Stimulated activated CD8-positive, alpha-beta memory T cell treated with anti-CD3 and anti-CD28 coated beads, Interleukin-15, amount 100 ng/mL, for 1 hour (primary cell): ENCODE data around the gene HORMAD2.
A peak's percentile ranks its signal among the peaks of the same experiment; 100 is the strongest.
"Not testable (repeated sequence)": the region's sequence is repeated elsewhere in the genome, so short reads cannot be mapped to it uniquely, and the experiment has no call there.

Experiments used
- DNase-seq: peaks from one replicate; pipeline ENCODE4 v3.0.0-alpha.2; 2020; ENCODE audit warnings: low read depth

HORMAD2 gene

DNA sequence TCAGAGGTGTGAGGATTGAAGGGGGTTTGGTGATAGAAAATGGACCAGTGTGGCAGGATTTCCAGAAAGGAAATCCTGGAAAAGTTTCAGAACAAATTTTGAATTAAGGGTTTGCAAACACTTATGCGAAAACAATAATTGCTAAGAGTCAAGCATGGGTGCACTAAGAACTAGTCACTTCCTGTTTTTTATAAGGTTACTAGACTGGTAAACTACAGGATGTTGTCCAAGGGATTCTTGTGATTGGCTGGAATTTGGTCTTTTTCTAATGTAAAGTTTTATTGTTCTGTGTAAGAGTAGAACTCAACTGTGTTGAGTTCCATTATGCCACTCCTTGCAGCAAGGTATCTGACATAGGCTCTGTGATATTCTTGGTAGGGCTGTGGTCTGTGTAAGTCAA is 112.2 kb downstream of the HORMAD2 start:
- DNase-seq: no peak

DNA sequence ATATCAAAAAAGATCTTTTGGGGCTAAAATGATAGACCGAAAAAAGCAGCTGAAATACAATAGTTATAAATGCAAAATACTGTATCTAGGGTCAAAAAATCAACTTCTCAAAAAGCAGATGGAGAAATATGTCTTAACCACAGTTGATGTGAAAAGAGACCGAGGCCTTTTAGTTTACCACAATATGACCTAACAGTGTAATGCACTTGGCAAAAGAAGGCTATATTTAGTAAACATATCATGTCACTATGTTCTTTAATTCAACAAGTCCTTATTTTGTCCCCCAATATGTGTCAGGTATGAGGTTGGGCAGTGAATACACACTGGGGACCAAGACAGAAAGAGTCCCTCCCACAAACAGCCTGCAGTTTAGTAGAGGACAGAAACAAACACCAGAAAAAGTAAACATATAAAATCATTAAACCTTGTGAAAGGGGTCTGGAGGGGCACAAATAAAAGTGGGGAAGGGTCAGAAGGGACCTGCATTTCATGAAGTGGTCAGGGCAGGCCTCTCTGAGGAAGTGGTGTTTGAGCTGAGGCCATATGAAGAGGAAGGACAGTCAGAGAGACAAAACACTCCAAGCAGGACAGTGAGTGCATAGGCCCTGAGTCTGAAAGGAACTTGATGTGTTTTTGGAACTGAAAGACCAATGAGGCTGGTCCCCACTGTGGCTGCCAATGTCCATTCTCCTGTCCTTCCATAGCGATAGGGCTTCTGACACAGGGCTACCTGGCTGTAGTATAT is 112.9 kb downstream of the HORMAD2 start:
- no peak for DNase-seq

DNA sequence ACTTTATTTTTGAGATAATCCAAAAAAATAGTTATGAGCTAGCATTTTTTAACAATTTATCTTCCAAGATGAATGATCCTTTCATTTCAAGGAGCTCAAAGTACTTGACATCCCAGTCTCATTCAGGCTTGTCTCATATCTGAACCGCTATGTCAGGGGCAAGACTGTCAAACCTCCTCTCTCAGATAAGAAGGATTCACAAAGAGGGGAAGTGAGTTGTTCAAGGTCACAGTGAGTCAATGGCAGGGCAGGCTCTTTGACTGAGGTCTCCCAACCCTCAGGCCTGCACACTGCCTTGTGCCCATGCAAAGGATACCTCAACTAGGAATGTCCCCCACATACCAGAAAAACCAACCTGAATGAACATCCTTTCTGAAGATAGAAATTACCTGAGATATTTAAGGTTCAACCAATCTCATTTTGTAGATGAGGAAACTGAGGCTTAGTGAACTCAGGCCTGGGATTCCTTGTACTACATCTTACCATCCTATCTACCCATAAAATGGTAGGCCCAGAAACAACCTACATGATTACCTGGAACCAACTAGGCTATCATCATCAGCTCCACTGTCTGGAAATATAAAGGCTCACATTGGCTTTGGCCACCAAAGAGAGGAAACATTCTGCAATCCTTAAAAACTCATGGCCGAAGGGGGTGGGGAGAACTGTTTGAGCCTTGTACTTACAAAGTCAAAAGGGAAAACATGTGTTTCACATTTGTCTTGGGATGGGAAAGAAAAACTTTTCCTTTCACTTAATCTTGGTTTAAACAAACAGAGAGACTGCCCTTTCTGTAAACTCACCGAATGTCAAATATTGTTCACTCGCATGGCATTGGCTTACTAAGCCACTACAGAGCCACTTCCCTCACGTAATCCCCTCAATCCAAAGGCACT is 115.2 kb downstream of the HORMAD2 start:
- DNase-seq: no peak

DNA sequence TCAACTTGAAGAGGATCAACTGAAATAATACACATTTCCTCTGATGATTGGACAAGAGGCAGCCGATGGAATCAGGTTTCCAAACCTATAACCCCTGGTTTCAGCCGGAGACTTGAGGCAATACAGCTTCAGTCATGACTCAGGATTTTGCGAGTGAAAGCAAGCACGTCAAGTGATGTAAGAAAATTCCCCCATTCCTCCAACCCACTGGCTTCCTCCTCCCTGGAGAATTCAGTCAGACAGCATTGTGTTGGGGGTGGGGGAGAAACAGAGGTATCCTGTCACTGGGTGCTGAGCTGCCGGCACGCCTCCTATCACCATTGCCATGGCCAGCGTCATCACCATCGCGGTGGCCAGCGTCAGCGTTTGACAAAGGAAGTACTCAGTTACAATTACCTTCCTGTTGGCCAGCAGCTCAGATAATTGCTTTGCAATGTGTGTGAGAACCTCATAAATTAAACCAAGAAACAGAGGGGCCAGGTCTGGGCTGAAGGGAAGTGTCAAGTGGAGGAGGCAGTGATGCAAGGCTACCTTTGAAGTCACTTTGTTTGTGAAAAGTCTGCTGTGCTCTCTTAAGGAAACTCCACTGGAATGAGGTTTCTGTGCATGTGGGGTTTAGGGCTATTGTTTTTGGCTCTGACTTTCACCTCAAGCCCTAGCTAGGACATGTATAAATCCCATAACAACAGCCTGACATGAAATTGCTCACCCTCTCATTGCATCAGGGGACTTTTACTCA is 116.0 kb downstream of the HORMAD2 start:
- DNase-seq: peak; percentile 4

DNA sequence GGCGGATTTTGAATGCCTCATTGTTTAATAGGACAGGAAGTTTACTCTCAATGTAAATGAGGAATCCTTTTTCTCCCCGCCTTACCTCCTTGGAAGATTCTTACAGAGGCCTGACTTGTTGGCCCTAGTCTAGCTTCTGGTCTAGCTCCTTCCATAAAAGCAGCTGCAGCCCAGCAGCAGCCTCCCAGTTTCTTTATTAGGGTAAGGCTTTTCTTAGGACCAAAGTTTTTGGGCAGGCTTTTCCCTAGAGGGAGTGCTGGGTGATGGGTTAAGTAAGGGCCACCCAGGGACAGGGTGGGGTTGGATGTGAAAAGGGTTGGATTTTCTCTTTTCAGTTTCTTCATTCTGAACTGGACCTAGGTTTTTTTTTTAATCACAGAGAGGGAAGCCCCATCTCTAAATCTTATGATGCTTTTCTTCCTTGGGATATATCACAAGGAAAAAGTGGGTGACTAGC is 116.6 kb downstream of the HORMAD2 start:
- DNase-seq: no peak

DNA sequence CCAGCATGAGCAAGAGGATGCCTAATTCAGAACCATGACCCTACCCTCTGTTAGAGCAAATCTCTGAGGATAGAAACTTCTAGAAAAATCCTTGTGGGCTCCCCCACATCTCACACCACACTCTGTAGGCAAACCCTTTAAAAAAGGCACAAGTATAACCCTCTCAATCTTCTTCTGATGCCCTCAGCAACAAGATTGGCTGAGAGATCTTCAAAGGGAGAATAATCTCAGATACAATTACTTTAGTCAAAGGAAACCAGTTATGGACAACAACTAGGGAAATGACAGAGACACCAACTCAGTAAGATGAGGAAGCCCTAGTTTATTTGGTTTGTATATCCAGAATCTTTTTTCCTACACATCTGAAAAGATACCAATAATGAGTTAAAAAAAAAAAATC is 117.1 kb downstream of the HORMAD2 start:
- no peak for DNase-seq

DNA sequence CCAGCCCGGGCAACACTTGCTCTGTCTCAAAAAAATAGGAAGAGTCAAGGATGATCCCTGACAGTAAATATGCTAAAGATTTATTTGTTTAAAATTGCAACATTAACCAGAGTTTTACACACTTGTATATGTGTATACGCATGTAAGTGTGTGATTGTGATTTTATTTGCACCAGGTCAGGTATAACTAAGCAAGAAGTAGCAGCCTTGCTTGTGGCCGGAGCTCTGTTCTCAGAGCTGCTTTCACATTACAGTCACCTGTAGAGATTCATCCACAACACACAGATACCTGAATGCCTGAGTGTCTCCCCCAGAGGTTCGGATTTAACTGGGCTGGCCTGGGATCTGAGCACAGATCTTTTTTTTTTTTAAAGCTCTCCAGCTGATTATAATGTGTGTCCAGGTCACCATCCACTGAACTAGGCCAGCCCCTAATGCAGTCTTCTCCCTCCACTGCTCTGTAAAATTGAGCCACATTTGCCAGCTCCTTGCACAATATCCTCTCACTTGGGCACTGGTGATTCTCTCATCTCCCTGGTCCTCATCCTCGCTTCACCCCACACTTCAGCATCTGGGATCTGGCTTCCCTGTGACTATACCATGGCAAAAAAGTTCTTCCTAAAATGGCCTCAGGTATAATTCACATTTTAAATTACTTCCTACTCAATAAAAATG is 118.0 kb downstream of the HORMAD2 start:
- no peak for DNase-seq

DNA sequence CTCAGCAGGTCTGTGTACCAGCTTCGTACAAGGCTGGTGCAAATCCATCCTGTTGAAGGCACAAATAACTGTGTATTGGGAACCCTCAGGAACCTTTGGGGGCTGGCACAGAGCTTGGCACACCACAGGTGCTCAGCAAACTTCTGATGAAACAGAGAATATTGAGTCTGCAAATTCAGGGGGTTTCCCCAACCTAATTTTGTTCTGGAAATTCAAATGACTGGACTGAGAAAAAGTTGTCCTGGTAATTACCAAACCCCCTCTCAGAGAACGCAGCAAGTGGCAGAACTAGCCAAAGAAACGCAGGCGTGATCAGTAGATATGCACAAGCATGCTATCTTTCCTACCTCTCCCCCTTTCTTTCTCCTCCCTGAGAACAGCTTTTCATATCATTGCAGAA is 118.7 kb downstream of the HORMAD2 start:
- DNase-seq: no peak

DNA sequence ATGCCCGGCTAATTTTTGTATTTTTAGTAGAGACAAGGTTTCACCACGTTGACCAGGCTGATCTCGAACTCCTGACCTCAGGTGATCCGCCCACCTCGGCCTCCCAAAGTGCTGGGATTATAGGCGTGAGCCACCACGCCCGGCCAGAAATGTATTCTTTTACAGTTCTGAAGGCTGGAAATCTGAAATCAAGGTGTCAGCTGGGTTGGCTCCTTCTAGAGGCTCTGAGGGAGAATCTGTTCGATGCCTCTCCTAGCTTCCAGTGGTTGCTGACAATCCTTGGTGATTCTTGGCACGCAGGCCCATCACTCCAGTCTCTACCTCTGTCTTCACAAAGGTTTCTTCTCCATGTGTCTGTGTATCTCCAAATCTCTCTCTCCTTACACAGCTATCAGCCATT is 120.6 kb downstream of the HORMAD2 start:
- DNase-seq: not testable (repeated sequence)

DNA sequence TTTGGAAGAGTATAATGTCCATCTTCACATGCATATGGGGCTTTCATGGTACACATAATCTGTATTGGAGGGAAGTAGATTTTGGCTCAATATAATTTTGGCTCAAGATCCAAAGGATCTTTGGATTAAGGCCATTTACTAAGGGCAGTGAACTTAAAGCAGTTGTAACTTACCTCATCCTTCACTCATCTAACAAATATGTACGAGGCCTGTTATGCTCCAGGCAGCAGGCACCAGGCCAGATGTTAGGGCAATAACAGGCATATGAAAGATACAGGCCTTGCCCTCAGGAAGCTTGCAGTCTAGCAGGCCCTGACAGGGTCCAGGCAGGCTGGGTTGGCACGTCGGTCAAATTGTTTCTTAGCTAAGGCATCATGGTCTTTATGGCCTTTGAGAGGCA is 121.7 kb downstream of the HORMAD2 start:
- DNase-seq: no peak

DNA sequence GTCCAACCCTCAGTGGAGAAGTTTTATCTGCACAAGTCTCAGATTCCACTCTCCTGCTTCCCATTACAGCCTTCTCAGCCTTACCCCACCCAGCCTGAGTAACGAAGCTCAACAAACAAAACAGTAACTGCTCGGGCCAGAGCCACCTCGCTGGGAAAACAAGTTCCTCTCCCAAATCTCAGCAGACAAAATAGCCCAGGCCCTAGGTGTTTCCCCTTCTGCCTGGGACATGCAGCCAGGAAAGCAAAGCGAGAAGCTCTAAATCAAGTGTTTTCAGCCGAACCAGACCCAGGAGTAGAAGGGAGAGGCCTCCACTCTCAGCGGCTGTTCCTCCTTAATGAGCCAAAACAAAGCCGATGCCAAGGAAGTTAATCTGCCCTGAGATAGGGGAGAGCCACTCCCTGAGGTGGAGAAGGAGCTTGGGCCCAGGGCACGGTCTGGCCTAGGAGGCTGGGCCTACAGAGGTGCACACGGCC is 122.3 kb downstream of the HORMAD2 start:
- no peak for DNase-seq

DNA sequence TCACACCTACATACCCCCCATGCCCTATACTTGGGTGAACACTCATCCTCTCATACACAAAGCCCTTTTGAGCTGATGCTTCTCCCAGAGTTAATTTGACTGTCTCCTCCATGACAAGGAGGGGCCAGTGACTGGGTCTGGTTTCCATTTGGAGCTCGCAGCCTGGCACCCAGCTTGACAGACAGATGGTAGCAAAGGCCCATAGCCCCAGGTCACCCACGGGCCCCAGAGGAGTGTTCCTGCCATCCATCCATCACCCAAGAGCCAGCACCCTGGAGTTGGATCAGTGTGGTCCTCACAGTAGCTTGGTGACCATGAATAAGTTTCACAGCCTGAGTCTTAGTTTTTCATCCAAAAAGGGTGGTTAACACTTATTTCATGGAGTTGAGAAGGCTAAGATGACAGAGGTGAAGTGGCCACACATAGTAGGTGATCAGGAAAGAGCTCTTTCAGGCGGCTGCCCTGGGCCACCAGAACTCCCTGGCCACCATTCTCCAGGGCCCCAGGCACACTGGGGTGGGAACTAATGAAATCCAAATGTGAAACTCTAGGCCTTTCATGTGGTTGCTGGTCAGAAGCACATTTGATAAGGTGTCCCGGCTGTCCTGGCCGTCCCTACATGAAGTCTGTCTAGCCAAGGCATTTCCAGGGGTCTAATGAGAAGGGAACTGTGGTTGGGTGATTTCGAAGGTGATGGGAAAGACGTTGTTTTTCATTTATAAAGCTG is 123.9 kb downstream of the HORMAD2 start:
- DNase-seq: no peak

DNA sequence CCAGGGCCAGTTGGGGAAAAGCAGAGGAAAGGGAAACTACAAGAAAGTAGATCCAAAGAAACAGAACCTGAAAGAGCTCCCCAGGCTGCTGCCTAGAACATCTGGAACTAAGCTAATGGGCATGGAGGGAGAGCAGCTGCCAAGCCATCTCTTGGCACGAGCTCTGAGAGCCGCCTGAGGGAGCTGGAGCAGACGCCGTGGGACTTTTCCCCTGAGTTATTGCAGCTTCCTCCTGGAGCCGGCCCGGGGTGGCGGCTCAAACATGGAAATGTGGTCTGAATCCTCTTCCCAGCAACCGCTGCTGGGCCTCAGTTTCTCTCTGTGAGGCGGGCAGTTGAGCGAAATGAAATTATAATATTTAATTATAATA is 124.5 kb downstream of the HORMAD2 start:
- DNase-seq: no peak

DNA sequence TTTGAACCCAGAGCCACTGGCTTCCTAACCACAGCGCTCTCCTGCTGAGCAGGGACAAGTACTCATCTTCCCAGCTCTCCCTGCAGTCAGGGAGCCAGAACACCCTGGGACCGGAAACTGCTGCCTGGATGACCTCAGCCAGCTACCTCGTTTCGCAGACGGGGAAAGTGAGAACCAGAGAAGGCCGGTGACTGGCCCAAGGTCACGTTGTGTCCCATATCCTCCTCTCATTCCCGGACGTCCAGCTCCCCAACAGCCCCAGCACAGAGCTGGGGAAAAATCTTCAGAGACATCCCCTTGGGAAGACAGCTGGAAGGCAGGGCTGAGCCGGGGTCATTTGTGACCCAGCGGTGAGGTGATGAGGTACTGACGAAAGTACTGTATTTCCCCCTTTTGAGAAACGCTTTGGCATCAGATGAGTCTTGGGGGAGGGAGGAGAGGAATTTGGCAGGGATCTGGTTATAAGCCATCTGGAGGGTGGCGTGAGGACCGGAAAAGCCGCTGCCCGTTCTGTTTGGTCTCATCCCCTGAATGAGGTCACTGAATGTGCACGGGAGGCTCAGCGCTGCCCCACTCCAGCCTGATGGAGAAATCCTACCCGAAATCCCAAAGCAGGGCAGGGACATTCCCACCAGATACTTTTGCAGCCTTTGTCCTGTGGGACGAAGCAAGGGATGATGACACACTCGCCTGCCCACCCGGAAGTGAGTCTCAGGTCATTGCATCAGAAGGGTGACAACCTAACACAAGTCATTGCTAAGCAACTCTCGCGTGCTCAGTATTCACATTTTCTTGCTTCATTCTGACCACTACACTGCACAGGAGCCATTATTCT is 125.2 kb downstream of the HORMAD2 start:
- DNase-seq: no peak

DNA sequence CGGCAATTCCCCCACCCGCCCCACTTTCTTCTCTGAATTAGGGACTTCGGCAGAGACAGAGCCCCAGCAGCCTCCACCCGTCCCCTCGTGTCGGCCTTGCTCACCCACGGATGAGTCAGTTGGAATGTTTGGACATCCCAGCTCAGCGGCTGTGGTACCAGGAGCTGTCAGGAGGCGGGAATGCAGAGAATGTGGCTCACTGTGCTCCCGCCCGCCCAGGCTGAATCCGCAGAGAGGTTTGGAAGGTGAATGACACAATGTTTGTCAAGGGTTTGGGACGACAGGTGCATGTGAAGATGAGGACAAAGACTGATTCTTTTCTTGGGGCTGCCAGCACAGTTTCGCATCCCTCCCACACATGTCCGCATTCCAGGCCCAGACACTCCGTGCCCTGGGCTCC is 126.7 kb downstream of the HORMAD2 start:
- DNase-seq: no peak

DNA sequence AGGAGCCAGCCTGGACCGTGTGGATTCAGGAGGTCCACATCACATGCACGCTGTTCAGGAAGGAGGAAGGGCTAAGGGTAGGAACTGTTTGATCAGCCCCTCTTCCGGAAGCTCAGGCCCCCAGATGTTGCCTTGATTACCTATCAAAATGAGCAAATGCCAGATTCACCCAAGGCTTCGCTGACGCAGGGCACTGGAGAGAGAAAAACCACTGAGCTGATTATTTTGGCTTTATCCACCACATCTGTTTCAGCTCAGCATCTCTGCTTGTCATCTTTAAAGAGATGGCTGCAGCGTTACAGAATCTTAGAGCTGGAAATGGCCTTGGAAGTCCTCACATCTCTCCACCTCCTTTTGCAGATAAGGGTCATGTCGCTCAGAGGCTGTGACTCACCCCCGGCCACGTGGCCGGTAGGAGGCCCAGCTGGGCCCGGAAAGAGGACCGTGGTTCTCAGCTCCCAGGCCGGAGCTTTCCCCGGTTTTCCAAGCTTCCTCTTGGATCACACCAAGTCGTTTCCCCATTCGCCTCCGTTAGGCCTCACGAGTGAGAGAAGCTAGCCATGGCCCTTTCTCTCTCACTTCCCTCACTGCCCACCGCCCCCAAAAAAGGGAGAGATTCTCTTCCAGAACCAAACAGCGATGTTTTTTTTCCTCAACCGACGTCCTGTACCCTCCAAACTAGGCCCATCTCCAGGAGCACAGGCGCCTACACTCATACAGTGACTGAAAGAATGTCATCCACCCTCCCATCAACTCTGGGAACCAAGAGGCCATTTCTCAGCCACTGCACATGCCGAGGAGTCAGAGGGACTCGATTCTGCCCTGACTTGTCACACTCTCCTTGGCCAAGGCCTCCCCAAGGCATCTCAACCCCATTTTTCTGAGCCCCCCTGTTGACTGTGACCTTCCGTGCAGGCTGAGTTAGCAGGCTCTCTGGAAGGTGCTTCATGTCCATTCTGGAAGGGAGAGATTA is 128.7 kb downstream of the HORMAD2 start:
- no peak for DNase-seq

DNA sequence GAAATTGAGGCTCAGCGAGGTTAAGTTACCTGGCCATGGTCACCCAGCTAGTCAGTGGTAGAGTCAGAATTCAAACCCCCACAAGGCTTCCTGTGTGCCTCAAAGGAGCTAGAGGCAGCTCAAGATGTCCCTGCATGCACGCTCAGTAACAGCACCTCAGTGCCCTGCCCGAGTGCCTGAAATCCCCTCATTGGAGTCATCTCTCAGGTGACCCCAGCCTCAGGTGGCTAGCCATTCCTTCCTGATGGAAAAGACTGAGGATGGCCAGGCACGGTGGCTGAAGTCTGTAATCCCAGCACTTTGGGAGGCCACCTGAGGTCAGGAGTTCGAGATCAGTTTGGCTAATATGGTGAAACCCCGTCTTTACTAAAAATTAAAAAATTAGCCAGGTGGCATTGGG is 129.4 kb downstream of the HORMAD2 start:
- DNase-seq: no peak

DNA sequence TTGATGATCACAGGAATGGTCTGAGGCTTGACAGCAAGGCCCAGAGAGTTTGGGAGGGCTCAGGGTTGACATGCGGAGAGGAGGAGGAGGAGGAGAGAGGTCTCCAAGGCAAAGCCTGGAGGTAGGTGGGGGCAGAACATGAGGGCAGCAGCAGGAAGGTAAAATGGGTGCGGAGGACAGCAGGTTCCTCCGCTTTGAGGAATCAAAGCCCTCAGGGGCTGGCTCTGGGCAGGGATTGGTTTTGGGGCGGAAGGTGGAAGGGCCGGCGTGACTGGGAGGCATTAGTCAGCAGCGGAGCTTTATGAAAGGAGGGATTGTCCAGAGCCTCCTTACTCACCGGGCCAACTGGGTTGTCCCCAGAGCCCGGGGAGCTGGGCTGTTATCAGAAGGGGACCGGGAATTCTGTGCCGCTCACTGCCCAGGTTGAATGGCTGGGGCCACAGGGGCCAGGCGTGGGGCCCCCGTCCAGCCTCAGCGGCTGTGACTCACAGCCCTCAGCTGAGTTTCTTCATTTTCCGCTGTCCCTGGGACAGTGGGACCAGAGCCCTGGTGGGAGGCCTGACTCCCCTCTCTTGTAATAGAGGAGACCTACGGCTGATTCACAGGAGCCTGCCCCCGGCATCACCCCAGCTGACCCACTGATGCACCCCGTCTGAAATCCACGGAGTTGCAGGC is 130.1 kb downstream of the HORMAD2 start:
- DNase-seq: no peak
